ENCODE results near the gene PIK3R1.

The PIK3R1 gene

DNA sequence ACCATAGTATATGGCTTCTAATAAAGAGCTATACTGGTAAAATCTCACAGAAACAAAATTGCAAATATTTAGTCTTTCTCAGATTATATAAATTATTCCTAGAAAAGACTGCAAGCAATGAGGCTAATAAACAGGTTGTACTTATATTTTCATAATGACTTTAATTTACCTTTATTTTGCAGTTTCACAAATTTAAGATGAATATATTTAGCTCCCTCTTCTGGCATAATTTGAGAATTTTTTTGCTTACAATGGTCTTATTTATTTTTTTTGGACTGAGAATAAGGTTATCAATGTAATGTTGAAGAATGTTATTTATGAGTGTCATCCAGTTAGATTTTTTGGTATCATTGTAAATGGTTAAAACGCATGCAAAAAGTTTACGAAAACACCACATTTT is 56.7 kb downstream of the PIK3R1 start:
- no peak overlapping the region for H3K4me3 ChIP-seq (ENCODE audit: low read depth, low read length)
- TF ChIP-seq, protein P1, sequence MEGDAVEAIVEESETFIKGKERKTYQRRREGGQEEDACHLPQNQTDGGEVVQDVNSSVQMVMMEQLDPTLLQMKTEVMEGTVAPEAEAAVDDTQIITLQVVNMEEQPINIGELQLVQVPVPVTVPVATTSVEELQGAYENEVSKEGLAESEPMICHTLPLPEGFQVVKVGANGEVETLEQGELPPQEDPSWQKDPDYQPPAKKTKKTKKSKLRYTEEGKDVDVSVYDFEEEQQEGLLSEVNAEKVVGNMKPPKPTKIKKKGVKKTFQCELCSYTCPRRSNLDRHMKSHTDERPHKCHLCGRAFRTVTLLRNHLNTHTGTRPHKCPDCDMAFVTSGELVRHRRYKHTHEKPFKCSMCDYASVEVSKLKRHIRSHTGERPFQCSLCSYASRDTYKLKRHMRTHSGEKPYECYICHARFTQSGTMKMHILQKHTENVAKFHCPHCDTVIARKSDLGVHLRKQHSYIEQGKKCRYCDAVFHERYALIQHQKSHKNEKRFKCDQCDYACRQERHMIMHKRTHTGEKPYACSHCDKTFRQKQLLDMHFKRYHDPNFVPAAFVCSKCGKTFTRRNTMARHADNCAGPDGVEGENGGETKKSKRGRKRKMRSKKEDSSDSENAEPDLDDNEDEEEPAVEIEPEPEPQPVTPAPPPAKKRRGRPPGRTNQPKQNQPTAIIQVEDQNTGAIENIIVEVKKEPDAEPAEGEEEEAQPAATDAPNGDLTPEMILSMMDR (IDR thresholded peaks at IDR 0.05; ENCODE audit: insufficient read depth, low read depth, low read length, missing control alignments), result no peak
- no peak for DNase-seq (ENCODE audit: low read depth)

GRCh38 chr5:68273717-68274409 is 58.3 kb downstream of the PIK3R1 start:
- TF ChIP-seq, protein P1 (IDR thresholded peaks at IDR 0.05; ENCODE audit: insufficient read depth, low read depth, low read length, missing control alignments), result no peak
- H3K4me3 ChIP-seq (ENCODE audit: low read depth, low read length), result no peak overlapping the region; the same call in 1 of the 2 replicates
- peak; percentile 67 for DNase-seq (ENCODE audit: low read depth)

DNA sequence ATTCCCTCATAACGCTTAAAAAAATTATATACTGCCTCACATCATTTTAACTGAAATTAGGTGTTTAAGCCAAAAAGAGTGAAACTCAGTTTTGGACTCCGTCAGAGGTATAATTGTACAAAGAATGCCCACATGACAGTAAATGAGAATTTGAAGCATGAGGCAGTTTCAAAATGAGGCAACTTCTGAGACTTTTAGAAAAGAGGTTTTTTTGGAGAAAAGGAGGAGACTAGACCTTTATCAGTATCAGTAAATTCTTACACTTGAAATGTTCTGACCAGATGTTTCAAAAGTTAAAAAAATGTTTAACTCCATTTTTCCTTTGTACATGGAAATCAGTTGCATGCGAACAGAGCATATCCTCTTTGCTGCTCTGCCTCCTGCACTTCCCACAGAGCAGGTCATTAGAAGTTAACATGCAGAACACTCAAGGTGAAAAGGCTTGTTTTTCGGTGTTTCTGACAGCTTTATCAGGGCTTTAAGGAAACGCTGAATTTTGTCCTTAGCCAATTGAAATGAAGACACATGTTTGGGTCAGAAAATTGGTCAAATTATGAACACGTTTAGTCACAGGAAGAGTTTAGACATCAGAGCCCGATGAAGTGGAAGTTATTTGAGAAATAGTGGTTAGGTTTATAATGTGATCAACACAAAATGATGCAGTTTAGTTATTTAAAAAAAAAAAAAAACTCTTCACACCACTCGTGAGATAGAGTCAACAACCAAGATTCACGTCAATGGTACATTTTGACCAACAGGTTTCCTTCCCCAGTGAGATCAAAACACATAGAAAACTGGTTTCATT is 59.5 kb downstream of the PIK3R1 start:
- DNase-seq (ENCODE audit: low read depth), result peak; percentile 69
- TF ChIP-seq, protein P1 (IDR thresholded peaks at IDR 0.05; ENCODE audit: insufficient read depth, low read depth, low read length, missing control alignments), result no peak
- H3K4me3 ChIP-seq (ENCODE audit: low read depth, low read length), result peak overlapping the region; percentile 37

GRCh38 chr5:68276740-68277139 is 61.2 kb downstream of the PIK3R1 start:
- TF ChIP-seq, protein P1 (IDR thresholded peaks at IDR 0.05; ENCODE audit: insufficient read depth, low read depth, low read length, missing control alignments), result no peak
- no peak overlapping the region for H3K4me3 ChIP-seq (ENCODE audit: low read depth, low read length)
- no peak for DNase-seq (ENCODE audit: low read depth)

GRCh38 chr5:68277431-68277830 is 61.9 kb downstream of the PIK3R1 start:
- TF ChIP-seq, protein P1 (IDR thresholded peaks at IDR 0.05; ENCODE audit: insufficient read depth, low read depth, low read length, missing control alignments), result no peak
- DNase-seq (ENCODE audit: low read depth), result no peak
- H3K4me3 ChIP-seq (ENCODE audit: low read depth, low read length), result no peak overlapping the region

- peak; percentile 73 for DNase-seq (ENCODE audit: low read depth)
- TF ChIP-seq, protein P1 (IDR thresholded peaks at IDR 0.05; ENCODE audit: insufficient read depth, low read depth, low read length, missing control alignments), result no peak
- no peak overlapping the region for H3K4me3 ChIP-seq (ENCODE audit: low read depth, low read length)
These were observed 64.4 kb downstream of the PIK3R1 start for GRCh38 chr5:68279984-68280383.
